HEK293 (cell line): Measurements from ENCODE around the gene ADAM17.

Experiments used
- CTCF ChIP-seq: fragments of 450-650 bp; formaldehyde crosslinking; IDR thresholded peaks from 2 replicates; pipeline ENCODE4 v1.5.1; 2016; ENCODE audit warnings: missing biosample characterization, missing genetic modification characterization
- TCF7L2 ChIP-seq: IDR thresholded peaks from 2 replicates; pipeline ENCODE4 v1.6.1; 2011; ENCODE audit warnings: low read depth, mild to moderate bottlenecking, inconsistent platforms, low read length, moderate library complexity, borderline replicate concordance
- ZBTB1 ChIP-seq: fragments of 450-650 bp; formaldehyde crosslinking; IDR thresholded peaks from 2 replicates; pipeline ENCODE4 v1.5.1; 2016; ENCODE audit warnings: missing biosample characterization, missing genetic modification characterization
- ZEB2 ChIP-seq: fragments of 450-650 bp; formaldehyde crosslinking; IDR thresholded peaks from 2 replicates; pipeline ENCODE4 v1.5.1; 2016; ENCODE audit warnings: missing biosample characterization, missing genetic modification characterization
- ZNF302 ChIP-seq: fragments of 450-650 bp; formaldehyde crosslinking; IDR thresholded peaks from 2 replicates; pipeline ENCODE4 v1.5.1; 2016; ENCODE audit warnings: missing biosample characterization, missing genetic modification characterization, low read depth
- ZNF558 ChIP-seq: fragments of 450-650 bp; formaldehyde crosslinking; IDR thresholded peaks from 2 replicates; pipeline ENCODE4 v1.5.1; 2016; ENCODE audit warnings: missing biosample characterization, missing genetic modification characterization

- TF ChIP-seq CTCF (tag by site-specific recombination), result no peak
- TF ChIP-seq ZEB2 (tag by site-specific recombination), result no peak
- no peak for TF ChIP-seq ZNF558 (tag by site-specific recombination)
- no peak for TF ChIP-seq ZBTB1 (tag by site-specific recombination)
- TF ChIP-seq TCF7L2, result no peak
- no peak for TF ChIP-seq ZNF302 (tag by site-specific recombination)
These were observed 30.4 kb downstream of the ADAM17 start for GRCh38 chr2:9525266-9525665.
